Osteocyte (in vitro differentiated cells): Measurements from ENCODE around the gene RRM1. TPM values are rescaled to one million over a fixed set of nuclear protein-coding genes. Genes with fewer than 3 reads are reported as not detected.

Experiments
- DNase-seq: peaks from one replicate; pipeline ENCODE4 v3.0.0; 2021; ENCODE audit warnings: mixed read lengths; ENCODE audit not compliant: unreplicated experiment; ENCODE audit errors: extremely low spot score
- H3K27ac Mint-ChIP-seq: one replicate; pipeline ENCODE4 v1.8.0; 2021; ENCODE audit warnings: mild to moderate bottlenecking, mixed read lengths; ENCODE audit not compliant: unreplicated experiment
- H3K27me3 Mint-ChIP-seq: one replicate; pipeline ENCODE4 v1.8.0; 2021; ENCODE audit warnings: mixed read lengths; ENCODE audit not compliant: unreplicated experiment
- H3K36me3 Mint-ChIP-seq: one replicate; pipeline ENCODE4 v1.8.0; 2021; ENCODE audit warnings: mixed read lengths; ENCODE audit not compliant: unreplicated experiment
- H3K4me1 Mint-ChIP-seq: one replicate; pipeline ENCODE4 v1.8.0; 2021; ENCODE audit warnings: mixed read lengths; ENCODE audit not compliant: unreplicated experiment
- H3K4me3 Mint-ChIP-seq: one replicate; pipeline ENCODE4 v1.8.0; 2021; ENCODE audit warnings: mild to moderate bottlenecking, moderate library complexity, mixed read lengths; ENCODE audit not compliant: unreplicated experiment
- H3K9me3 Mint-ChIP-seq: one replicate; pipeline ENCODE4 v1.8.0; 2021; ENCODE audit warnings: mixed read lengths; ENCODE audit not compliant: unreplicated experiment
- CTCF ChIP-seq: fragments of 200-600 bp; sonication (generic); IDR thresholded peaks from 2 replicates; pipeline ENCODE4 v1.5.0; 2021; ENCODE audit warnings: antibody characterized with exemption, mild to moderate bottlenecking, moderate library complexity
- total RNA-seq: library from RNA; stranded (reverse); gene quantifications from 2 replicates; pipeline ENCODE4 v1.2.1, GENCODE V29; 2021

Gene RRM1
- total RNA-seq, 1 donor from 2014 or later: 34.4 TPM

- Mint-ChIP-seq H3K4me3 (no peak overlapping the region), H3K27me3 (no peaks in the 10 kb centered on the region), H3K27ac (no peak overlapping the region), H3K9me3 (no peaks in the 10 kb centered on the region), H3K4me1 (peaks cover 4% of the 10 kb centered on the region), H3K36me3 (peaks cover 30% of the 10 kb centered on the region)
- TF ChIP-seq CTCF: no peak
- no peak for DNase-seq
Measured at GRCh38 chr11:4083198-4083597, 11.4 kb upstream of the RRM1 start.

- H3K4me1 Mint-ChIP-seq: peaks cover 4% of the 10 kb centered on the region
- no peak overlapping the region for H3K4me3 Mint-ChIP-seq
- no peak overlapping the region for H3K27ac Mint-ChIP-seq
- TF ChIP-seq CTCF: no peak
- no peak for DNase-seq
- no peaks in the 10 kb centered on the region for H3K9me3 Mint-ChIP-seq
- peaks cover 30% of the 10 kb centered on the region for H3K36me3 Mint-ChIP-seq
- no peaks in the 10 kb centered on the region for H3K27me3 Mint-ChIP-seq
Measured at GRCh38 chr11:4084406-4085125, 10.0 kb upstream of the RRM1 start.

GRCh38 chr11:4085575-4085974, 9.0 kb upstream of the RRM1 start:
- TF ChIP-seq CTCF: no peak
- H3K4me3 Mint-ChIP-seq: no peak overlapping the region
- no peak for DNase-seq
- no peaks in the 10 kb centered on the region for H3K9me3 Mint-ChIP-seq
- no peak overlapping the region for H3K27ac Mint-ChIP-seq
- H3K4me1 Mint-ChIP-seq: peaks cover 4% of the 10 kb centered on the region
- no peaks in the 10 kb centered on the region for H3K27me3 Mint-ChIP-seq
- peaks cover 30% of the 10 kb centered on the region for H3K36me3 Mint-ChIP-seq

- TF ChIP-seq CTCF: no peak
- Mint-ChIP-seq H3K4me1 (peaks cover 4% of the 10 kb centered on the region), H3K27me3 (no peaks in the 10 kb centered on the region), H3K36me3 (peaks cover 32% of the 10 kb centered on the region), H3K9me3 (no peaks in the 10 kb centered on the region), H3K27ac (no peak overlapping the region), H3K4me3 (no peak overlapping the region)
- DNase-seq: no peak
Measured at GRCh38 chr11:4086575-4087353, 7.8 kb upstream of the RRM1 start.

- Mint-ChIP-seq H3K27ac (no peak overlapping the region), H3K4me1 (peaks cover 4% of the 10 kb centered on the region), H3K36me3 (peaks cover 32% of the 10 kb centered on the region), H3K9me3 (no peaks in the 10 kb centered on the region), H3K4me3 (no peak overlapping the region), H3K27me3 (no peaks in the 10 kb centered on the region)
- peak; percentile 24 for TF ChIP-seq CTCF
- no peak for DNase-seq
Measured at GRCh38 chr11:4087551-4087950, 7.0 kb upstream of the RRM1 start.
